Adrenal gland (tissue), 5 donors: Measurements from ENCODE around the gene GLI2.

Source experiments
- POLR2A ChIP-seq, 2 donors: fragments of 450-650 bp; IDR thresholded peaks; one replicate each; pipeline ENCODE4 v1.6.1; 2017; ENCODE audit warnings: antibody characterized with exemption in 2 of 2, mild to moderate bottlenecking in 2 of 2, moderate library complexity in 1 of 2
- TF ChIP-seq, protein P1 (sequence below), 6 experiments: fragments of 450-650 bp in 4 of 6; fragments of 200-600 bp in 2 of 6; sonication (generic) in 1 of 6; IDR thresholded peaks; 1 replicate in 5 of 6; 2 replicates in 1 of 6; pipeline versions ENCODE4 v1.5.1 to v1.8.0; 2016 to 2021; ENCODE audit warnings: antibody characterized with exemption in 6 of 6, mild to moderate bottlenecking in 2 of 6, moderate library complexity in 1 of 6
- donor health status: DM: no; HTN: no; CAD: no.

DNA sequence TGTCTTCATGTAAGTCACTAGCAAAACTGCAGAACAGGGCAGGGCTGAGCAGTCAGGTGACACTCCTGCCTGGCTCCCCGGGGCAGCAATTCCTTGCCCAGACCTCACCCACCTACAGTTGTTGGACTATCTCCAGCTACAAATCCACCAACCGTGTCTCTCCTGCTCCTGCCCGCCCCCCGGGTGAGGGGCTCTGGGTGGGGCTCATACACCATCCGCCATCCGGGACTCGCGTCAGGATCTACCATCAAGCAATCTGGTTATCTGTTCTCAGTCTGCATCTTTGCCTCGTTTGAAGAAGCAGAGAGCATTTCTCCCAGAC is 13.5 kb upstream of the GLI2 start:
- TF ChIP-seq POLR2A (IDR thresholded peaks at IDR 0.05) = no peak
- TF ChIP-seq, protein P1, sequence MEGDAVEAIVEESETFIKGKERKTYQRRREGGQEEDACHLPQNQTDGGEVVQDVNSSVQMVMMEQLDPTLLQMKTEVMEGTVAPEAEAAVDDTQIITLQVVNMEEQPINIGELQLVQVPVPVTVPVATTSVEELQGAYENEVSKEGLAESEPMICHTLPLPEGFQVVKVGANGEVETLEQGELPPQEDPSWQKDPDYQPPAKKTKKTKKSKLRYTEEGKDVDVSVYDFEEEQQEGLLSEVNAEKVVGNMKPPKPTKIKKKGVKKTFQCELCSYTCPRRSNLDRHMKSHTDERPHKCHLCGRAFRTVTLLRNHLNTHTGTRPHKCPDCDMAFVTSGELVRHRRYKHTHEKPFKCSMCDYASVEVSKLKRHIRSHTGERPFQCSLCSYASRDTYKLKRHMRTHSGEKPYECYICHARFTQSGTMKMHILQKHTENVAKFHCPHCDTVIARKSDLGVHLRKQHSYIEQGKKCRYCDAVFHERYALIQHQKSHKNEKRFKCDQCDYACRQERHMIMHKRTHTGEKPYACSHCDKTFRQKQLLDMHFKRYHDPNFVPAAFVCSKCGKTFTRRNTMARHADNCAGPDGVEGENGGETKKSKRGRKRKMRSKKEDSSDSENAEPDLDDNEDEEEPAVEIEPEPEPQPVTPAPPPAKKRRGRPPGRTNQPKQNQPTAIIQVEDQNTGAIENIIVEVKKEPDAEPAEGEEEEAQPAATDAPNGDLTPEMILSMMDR (IDR thresholded peaks at IDR 0.05) = no peak
